ENCODE results near the gene QDPR.

DNA sequence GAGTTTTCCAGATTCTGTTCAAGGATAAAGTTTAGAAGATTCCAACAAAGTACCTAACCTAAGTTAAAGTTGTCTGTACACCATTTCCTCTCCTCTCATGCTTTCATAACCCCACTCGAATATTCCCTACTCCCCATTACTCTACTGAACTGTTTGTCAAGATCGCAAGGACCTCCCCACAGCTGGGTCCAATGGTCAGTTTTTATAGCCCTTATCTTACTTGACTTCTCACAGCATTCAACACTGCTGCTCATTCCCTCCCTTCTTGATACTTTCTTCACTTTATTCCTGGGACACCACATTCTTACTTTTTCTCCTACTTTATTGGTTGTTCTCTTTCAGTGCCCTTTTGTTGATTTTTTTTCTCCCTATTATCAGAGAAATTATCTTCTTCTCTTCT lies 30.9 kb downstream of the QDPR start:
- TF ChIP-seq CTCF (IDR thresholded peaks at IDR 0.05; ENCODE audit: insufficient read depth, low read depth, low read length): no peak
- TF ChIP-seq EZH2 (IDR thresholded peaks at IDR 0.05; ENCODE audit: insufficient read depth, low read length): no peak

Data from astrocyte (in vitro differentiated cells and primary cell).